OCI-LY7 (cell line): ENCODE measurements around the gene ECT2L. TPM values are rescaled to one million over a fixed set of nuclear protein-coding genes. Genes with fewer than 3 reads are reported as not detected.

ENCODE experiments used
- BruUV-seq: library from RNA; stranded (reverse); fragments of 400-500 nt; replicated peaks from 2 replicates; lab custom pipeline; 2021; lab: Mats Ljungman, UMichigan
- CTCF ChIA-PET: fragments of 300-600 bp; sonication (Branson Sonifier 250); formaldehyde crosslinking; loops from one replicate; lab custom pipeline; 2022; ENCODE audit warnings: antibody characterized with exemption; ENCODE audit not compliant: unreplicated experiment; lab: Charles Lee
- POLR2A ChIA-PET: fragments of 300-600 bp; sonication (Branson Sonifier 250); formaldehyde crosslinking; loops from one replicate; lab custom pipeline; 2022; ENCODE audit warnings: antibody characterized with exemption; lab: Charles Lee
- DNase-seq: peaks from one replicate; pipeline ENCODE4 v3.0.0-alpha.2; 2015; ENCODE audit warnings: low spot score
- H2AFZ ChIP-seq: fragments of 200-600 bp; sonication (generic), shearing (Covaris generic); 2 replicates; pipeline ENCODE4 v1.6.1; 2014; ENCODE audit warnings: mild to moderate bottlenecking, antibody characterized with exemption, low read length, moderate library complexity
- H3K27ac ChIP-seq: fragments of 200-600 bp; sonication (generic); 2 replicates; pipeline ENCODE4 v1.5.1; 2014; ENCODE audit warnings: mixed run types, low read depth, mild to moderate bottlenecking, moderate library complexity, low read length, inconsistent platforms; ENCODE audit not compliant: poor library complexity, severe bottlenecking
- H3K36me3 ChIP-seq: fragments of 200-600 bp; sonication (generic); 2 replicates; pipeline ENCODE4 v1.6.1; 2014; ENCODE audit warnings: mild to moderate bottlenecking, antibody characterized with exemption, low read length, moderate library complexity, mixed read lengths; ENCODE audit not compliant: insufficient read depth
- H3K4me1 ChIP-seq: fragments of 200-600 bp; sonication (generic); 2 replicates; pipeline ENCODE4 v1.5.1; 2014; ENCODE audit warnings: mild to moderate bottlenecking, low read length; ENCODE audit not compliant: insufficient read depth, poor library complexity, severe bottlenecking
- H3K4me2 ChIP-seq: fragments of 200-600 bp; sonication (generic); 2 replicates; pipeline ENCODE4 v1.6.1; 2014; ENCODE audit warnings: mild to moderate bottlenecking, low read length
- H3K4me3 ChIP-seq: fragments of 200-600 bp; sonication (generic); 2 replicates; pipeline ENCODE4 v1.5.1; 2014; ENCODE audit warnings: mild to moderate bottlenecking, low read depth, low read length; ENCODE audit not compliant: poor library complexity, severe bottlenecking
- H3K79me2 ChIP-seq: fragments of 200-600 bp; sonication (generic); 2 replicates; pipeline ENCODE4 v1.6.1; 2016; ENCODE audit warnings: low read depth, mild to moderate bottlenecking, low read length, moderate library complexity, mixed read lengths; ENCODE audit not compliant: insufficient read depth
- H3K9me2 ChIP-seq: fragments of 200-600 bp; sonication (generic); 2 replicates; pipeline ENCODE4 v1.6.1; 2016; ENCODE audit warnings: mild to moderate bottlenecking, low read length, mixed read lengths; ENCODE audit not compliant: insufficient read depth
- H3K9me3 ChIP-seq: fragments of 200-600 bp; sonication (generic); 2 replicates; pipeline ENCODE4 v1.6.1; 2014; ENCODE audit warnings: mild to moderate bottlenecking, mixed run types, low read length, mixed read lengths
- H4K20me1 ChIP-seq: fragments of 200-600 bp; sonication (generic); 2 replicates; pipeline ENCODE4 v1.6.1; 2014; ENCODE audit warnings: mild to moderate bottlenecking, antibody characterized with exemption, low read length, moderate library complexity, mixed read lengths; ENCODE audit not compliant: insufficient read depth
- CTCF ChIP-seq: fragments of 200-600 bp; sonication (generic); conservative IDR thresholded peaks from 2 replicates; pipeline ENCODE4 v1.5.1; 2014; ENCODE audit warnings: mild to moderate bottlenecking, antibody characterized with exemption, low read length, moderate library complexity, mixed read lengths
- EZH2phosphoT487 ChIP-seq: fragments of 200-600 bp; sonication (generic); IDR thresholded peaks from 2 replicates; pipeline ENCODE4 v1.6.1; 2018; ENCODE audit warnings: low read depth, borderline replicate concordance, mild to moderate bottlenecking, mixed run types, antibody characterized with exemption, low read length, moderate library complexity, mixed read lengths
- intact Hi-C: fragments of 100-400 bp; cut with micrococcal nuclease; formaldehyde crosslinking; loops from one replicate; pipeline ENCODE4 v1.10.0; 2022; ENCODE audit not compliant: unreplicated experiment
- total RNA-seq, 2 experiments: library from RNA; depleted of rRNA in 1 of 2; stranded (reverse); fragments of >200 nt in 1 of 2; shearing (Covaris generic) in 1 of 2; gene quantifications; 2 replicates each; pipeline ENCODE4 v1.2.3, GENCODE V29; 2014 to 2022

ECT2L gene
- total RNA-seq, 2 experiments from 2014 or later: not detected

- BruUV-seq: no TSS peak
- H3K27ac ChIP-seq: no peak overlapping the region
- no peak for DNase-seq
- no peak overlapping the region for H2AFZ ChIP-seq
- no peak overlapping the region for H3K4me3 ChIP-seq
- no peaks in the 10 kb centered on the region for H4K20me1 ChIP-seq
- peaks cover 3% of the 10 kb centered on the region for H3K4me1 ChIP-seq
- no peaks in the 10 kb centered on the region for H3K9me3 ChIP-seq
- TF ChIP-seq EZH2phosphoT487 (no peak), CTCF (no peak)
- peaks cover 39% of the 10 kb centered on the region for H3K36me3 ChIP-seq
- CTCF ChIA-PET: no interaction called here
- POLR2A ChIA-PET: interaction anchor here (0.9 kb wide), 1 partner anchor 12 kb away, joined by 3 read pairs; no protein-coding TSS in a partner anchor
- H3K4me2 ChIP-seq: no peak overlapping the region
- H3K9me2 ChIP-seq: no peaks in the 10 kb centered on the region
- intact Hi-C loops: no loop called here
- H3K79me2 ChIP-seq: peaks cover 50% of the 10 kb centered on the region; the same call in 1 of the 2 replicates
Observed at GRCh38 chr6:138948546-138949179, 152.8 kb downstream of the ECT2L start.

- Histone ChIP-seq H3K27ac (no peak overlapping the region), H3K4me1 (peaks cover 15% of the 10 kb centered on the region), H4K20me1 (peaks cover 18% of the 10 kb centered on the region), H3K9me2 (no peaks in the 10 kb centered on the region), H3K4me2 (no peak overlapping the region), H3K36me3 (peaks cover 4% of the 10 kb centered on the region; the same call in 1 of the 2 replicates), H3K79me2 (peaks cover 85% of the 10 kb centered on the region; the same call in 1 of the 2 replicates), H2AFZ (no peak overlapping the region), H3K4me3 (no peak overlapping the region), H3K9me3 (no peaks in the 10 kb centered on the region)
- POLR2A ChIA-PET: interaction anchor here (0.7 to 2.4 kb wide), 5 partner anchors 15 to 1090 kb away, joined by 3 to 19 read pairs (median 3); no protein-coding TSS in a partner anchor
- DNase-seq: no peak
- TF ChIP-seq EZH2phosphoT487 (no peak), CTCF (no peak)
- intact Hi-C loops: no loop called here
- no TSS peak for BruUV-seq
- CTCF ChIA-PET: interaction anchor here (1.2 kb wide), 1 partner anchor 78 kb away, joined by 3 read pairs; no protein-coding TSS in a partner anchor
Observed at GRCh38 chr6:138953451-138953850, 157.6 kb downstream of the ECT2L start.

Other genes starting within 250 kb of the ECT2L start
- gene CCDC28A, start 22.3 kb upstream of the ECT2L start, total RNA-seq (2014; rRNA removed; shearing (Covaris generic)): 11.0 and 13.5 TPM in 2 replicates
- gene CCDC28A, start 22.3 kb upstream of the ECT2L start, total RNA-seq (2022): 20.9 and 22.4 TPM in 2 replicates
- 29.0 and 40.0 TPM in 2 replicates for gene REPS1, start 192.2 kb downstream of the ECT2L start, total RNA-seq (2014; rRNA removed; shearing (Covaris generic))
- 53.9 and 68.6 TPM in 2 replicates for gene REPS1, start 192.2 kb downstream of the ECT2L start, total RNA-seq (2022)
- gene ABRACL, start 232.7 kb downstream of the ECT2L start, total RNA-seq (2014; rRNA removed; shearing (Covaris generic)): 69.7 and 70.1 TPM in 2 replicates
- gene ABRACL, start 232.7 kb downstream of the ECT2L start, total RNA-seq (2022): 56.0 and 73.5 TPM in 2 replicates